Loucy (cell line): Measurements from ENCODE around the gene MCTP2.

Experiments used
- EZH2phosphoT487 ChIP-seq: fragments of 200-600 bp; IDR thresholded peaks from 2 replicates; pipeline ENCODE4 v1.6.1; 2018; ENCODE audit warnings: antibody characterized with exemption, mild to moderate bottlenecking, moderate library complexity, borderline replicate concordance
- TF ChIP-seq, protein P1 (sequence below): fragments of 200-600 bp; sonication (generic); conservative IDR thresholded peaks from 2 replicates; pipeline ENCODE4 v1.5.1; 2014; ENCODE audit warnings: mild to moderate bottlenecking, antibody characterized with exemption, low read length

DNA sequence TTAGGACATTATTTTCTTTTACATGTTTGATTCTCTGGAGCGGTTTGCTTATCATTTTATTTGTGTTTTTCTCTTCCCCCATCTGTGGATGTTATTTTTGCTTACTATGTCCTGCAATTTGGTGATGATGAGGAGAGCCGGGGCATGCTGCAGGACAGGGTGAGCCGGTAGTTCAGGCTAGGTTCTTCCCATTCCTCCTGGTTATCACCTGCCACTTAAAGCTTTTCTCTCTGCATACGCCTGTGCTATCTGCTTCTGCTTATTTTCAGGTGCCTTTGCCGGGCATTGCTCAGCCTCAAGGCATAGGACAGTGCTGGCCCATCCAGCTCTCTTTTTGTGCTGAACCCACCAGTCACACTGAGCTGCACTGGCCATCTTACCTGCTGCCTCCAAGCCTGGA lies 85.8 kb downstream of the MCTP2 start:
- TF ChIP-seq, protein P1, sequence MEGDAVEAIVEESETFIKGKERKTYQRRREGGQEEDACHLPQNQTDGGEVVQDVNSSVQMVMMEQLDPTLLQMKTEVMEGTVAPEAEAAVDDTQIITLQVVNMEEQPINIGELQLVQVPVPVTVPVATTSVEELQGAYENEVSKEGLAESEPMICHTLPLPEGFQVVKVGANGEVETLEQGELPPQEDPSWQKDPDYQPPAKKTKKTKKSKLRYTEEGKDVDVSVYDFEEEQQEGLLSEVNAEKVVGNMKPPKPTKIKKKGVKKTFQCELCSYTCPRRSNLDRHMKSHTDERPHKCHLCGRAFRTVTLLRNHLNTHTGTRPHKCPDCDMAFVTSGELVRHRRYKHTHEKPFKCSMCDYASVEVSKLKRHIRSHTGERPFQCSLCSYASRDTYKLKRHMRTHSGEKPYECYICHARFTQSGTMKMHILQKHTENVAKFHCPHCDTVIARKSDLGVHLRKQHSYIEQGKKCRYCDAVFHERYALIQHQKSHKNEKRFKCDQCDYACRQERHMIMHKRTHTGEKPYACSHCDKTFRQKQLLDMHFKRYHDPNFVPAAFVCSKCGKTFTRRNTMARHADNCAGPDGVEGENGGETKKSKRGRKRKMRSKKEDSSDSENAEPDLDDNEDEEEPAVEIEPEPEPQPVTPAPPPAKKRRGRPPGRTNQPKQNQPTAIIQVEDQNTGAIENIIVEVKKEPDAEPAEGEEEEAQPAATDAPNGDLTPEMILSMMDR, result no peak
- no peak for TF ChIP-seq EZH2phosphoT487
